PC-9 (cell line): ENCODE results near the gene NF1.

Source experiments
- CTCF ChIP-seq: fragments of 200-600 bp; sonication (generic); conservative IDR thresholded peaks from 2 replicates; pipeline ENCODE4 v1.6.1; 2017; ENCODE audit warnings: mixed run types, antibody characterized with exemption, mild to moderate bottlenecking, moderate library complexity
- EZH2 ChIP-seq: fragments of 200-600 bp; sonication (generic); IDR thresholded peaks from 2 replicates; pipeline ENCODE4 v1.8.0; 2017; ENCODE audit warnings: antibody characterized with exemption, low read depth

- TF ChIP-seq CTCF, result no peak
- no peak for TF ChIP-seq EZH2
Measured at GRCh38 chr17:31089471-31089870, 5.3 kb upstream of the NF1 start.
